Endometrial microvascular endothelial cells (primary cell): Measurements from ENCODE around the gene SULT1B1. TPM values are rescaled to one million over a fixed set of nuclear protein-coding genes. Genes with fewer than 3 reads are reported as not detected.

Experiments
- in situ Hi-C: cut with HindIII; loops from 2 replicates; pipeline ENCODE4 v1.10.0; 2017; ENCODE audit warnings: low sequenced_read_pairs, low pct_unique_long_range_greater_than_20kb; ENCODE audit errors: inconsistent ontology term
- total RNA-seq: library from RNA; depleted of rRNA; stranded (reverse); fragments of >200 nt; gene quantifications from one replicate; pipeline ENCODE4 v1.2.3, GENCODE V29; 2015; ENCODE audit errors: inconsistent ontology term

SULT1B1 gene
- total RNA-seq, 1 donor from 2014 or later, result 29.3 TPM

DNA sequence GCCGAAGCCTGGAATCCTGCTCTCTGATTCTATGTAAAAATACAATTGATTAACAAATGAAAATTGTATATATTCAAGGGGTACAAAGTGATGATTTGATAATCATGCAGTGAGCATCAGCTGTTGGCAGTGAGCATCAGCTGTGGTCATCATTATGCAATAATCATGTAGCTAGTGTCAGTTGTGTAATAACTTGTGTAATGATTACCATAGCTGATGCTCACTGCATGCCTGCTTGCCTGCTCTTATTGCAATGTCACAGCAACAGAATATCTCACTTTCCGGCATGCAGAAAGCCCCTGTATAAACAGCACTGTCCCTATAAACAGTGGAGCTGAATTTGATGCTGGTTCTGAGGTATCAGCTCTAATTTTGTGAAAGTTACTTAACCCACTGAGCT lies 46.8 kb downstream of the SULT1B1 start:
- in situ Hi-C loops, result no loop called here

DNA sequence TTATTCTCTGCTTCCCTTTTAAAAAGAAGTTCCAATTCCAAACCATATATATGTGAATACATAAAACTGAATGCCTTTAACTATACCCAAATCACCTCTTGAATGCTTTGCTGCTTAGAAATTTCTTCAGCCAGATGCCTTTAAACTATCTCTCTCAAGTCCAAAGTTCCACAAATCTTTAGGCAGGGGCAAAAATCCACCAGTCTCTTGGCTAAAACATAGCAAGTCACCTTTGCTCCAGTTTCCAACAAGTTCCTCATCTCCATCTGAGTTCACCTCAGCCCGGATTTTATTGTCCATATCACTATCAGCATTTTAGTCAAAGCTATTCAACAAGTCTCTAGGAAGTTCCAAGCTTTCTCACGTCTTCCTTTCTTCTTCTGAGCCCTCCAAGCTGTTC lies 49.8 kb downstream of the SULT1B1 start:
- in situ Hi-C loops, result no loop called here

- in situ Hi-C loops, result no loop called here
These were observed 52.2 kb downstream of the SULT1B1 start for GRCh38 chr4:69708211-69708610.

- in situ Hi-C loops, result no loop called here
These were observed 52.6 kb downstream of the SULT1B1 start for GRCh38 chr4:69707807-69708206.

DNA sequence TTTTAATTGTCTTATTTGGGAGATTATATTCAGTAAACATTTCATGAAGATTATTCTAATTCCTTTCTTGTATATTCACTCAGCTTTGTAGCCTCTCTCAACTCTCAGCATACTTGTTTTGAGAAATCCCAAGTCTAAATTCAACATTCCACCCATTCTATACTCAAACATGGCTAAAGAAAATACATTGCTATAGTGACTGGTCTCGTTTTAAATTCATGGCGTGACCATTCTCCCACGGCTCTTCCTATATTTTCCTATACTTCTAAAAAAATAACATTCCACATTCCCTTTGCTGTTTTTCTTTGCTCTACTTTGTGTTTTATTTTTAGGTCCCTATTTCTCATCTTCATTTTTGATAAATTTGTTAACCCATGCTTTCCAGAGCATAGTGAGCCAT lies 58.2 kb downstream of the SULT1B1 start:
- in situ Hi-C loops, result no loop called here

DNA sequence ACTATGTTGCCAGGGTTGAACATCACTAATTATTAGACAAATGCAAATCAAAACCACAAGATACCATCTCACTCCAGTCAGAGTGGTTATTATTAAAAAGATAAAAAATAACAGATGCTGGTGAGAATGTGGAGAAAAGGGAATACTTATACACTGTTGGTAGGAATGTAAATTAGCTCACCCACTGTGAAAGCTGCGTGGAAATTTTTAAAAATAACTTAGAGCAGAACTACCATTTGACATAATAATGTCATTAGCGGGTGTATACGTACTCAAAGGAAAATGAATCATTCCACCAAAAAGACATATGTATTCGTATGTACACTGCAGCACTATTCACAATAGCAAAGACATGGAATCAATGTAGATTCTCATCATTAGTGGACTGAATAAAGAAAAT lies 58.7 kb downstream of the SULT1B1 start:
- in situ Hi-C loops, result no loop called here

DNA sequence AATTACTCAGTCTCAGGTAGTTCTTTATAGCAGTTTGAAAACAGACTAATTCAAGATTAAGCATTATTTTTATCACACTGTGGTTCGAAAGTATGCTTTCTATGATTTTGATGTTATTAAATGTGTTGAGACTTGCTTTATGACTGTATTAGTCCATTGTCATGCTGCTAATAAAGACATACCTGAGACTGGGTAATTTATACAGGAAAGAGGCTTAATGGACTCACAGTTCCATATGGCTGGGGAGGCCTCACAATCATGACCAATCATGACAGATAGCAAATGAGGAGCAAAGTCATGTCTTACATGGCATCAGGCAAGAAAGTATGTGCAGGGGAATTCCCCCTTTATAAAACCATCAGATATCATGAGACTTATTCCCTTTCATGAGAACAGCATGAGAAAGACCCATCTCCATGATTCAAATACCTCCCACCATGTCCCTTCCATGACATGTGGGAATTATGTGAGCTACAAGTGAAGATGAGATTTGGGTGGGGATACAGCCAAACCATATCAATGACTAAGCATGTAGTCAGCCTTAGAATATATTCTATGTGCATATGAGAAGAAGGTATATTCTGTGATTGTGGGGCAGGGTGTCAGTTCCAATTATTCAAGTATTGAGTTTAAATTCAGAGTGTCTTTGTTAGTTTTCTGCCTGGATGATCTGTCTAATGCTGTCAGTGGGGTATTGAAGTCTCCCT lies 62.7 kb downstream of the SULT1B1 start:
- in situ Hi-C loops, result no loop called here

DNA sequence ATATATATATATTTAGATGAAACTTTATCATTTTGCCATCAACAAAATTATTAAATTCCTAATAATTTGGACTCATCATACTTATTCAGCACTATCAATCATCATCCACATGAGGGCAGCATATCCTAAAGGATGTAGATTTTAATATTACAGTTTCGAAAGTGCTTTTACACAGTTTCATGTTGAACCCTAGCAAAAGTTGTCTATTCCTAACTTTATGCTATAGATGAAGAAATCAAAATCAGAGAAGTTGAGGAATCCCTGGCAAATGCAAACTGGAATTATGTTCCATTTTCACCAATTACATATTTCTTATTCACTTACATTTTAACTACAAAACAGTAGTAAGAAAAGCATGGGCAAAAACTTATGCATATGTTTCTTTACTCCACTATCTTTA lies 70.8 kb downstream of the SULT1B1 start:
- in situ Hi-C loops, result no loop called here

DNA sequence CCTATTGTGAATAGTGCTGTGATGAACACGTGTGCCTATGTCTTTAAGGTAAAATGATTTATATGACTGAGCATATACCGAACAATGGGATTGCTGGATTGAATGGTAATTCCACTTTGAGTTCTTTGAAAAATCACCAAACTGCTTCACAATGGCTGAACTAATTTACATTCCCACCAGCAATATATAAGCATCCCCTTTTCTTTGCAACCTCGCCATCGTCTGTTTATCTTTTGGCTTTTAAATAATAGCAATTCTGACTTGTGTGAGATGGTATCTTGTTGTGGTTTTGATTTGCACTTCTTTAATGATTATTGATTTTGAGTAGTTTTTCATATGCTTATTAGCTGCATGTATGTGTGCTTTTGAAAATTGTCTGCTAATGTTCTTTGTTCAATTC lies 75.6 kb downstream of the SULT1B1 start:
- in situ Hi-C loops, result no loop called here

Other genes with a start within 250 kb of the SULT1B1 start
- not detected for gene UGT2A2, start 121.0 kb downstream of the SULT1B1 start, total RNA-seq
- gene UGT2A1, start 107.4 kb downstream of the SULT1B1 start, total RNA-seq, result not detected
- gene SULT1E1, start 99.5 kb upstream of the SULT1B1 start, total RNA-seq, result 6.9 TPM
- gene CSN1S1, start 170.4 kb upstream of the SULT1B1 start, total RNA-seq, result not detected
- not detected for gene CSN2, start 205.1 kb upstream of the SULT1B1 start, total RNA-seq
- not detected for gene STATH, start 235.3 kb upstream of the SULT1B1 start, total RNA-seq